H4 (cell line): ENCODE data around the gene SOX8. TPM values are rescaled to one million over a fixed set of nuclear protein-coding genes. Genes with fewer than 3 reads are reported as not detected.

Experiments
- DNase-seq: peaks from one replicate; pipeline ENCODE4 v3.0.0-alpha.2; 2015; ENCODE audit warnings: low spot score
- total RNA-seq: library from RNA; depleted of rRNA; stranded (reverse); fragments of >200 nt; shearing (Covaris generic); gene quantifications from 2 replicates; pipeline ENCODE4 v1.2.3, GENCODE V29; 2014

SOX8 gene
- total RNA-seq, 1 experiment from 2014 or later = 0.12 TPM

GRCh38 chr16:987906-988305 is 6.3 kb downstream of the SOX8 start:
- no peak for DNase-seq

DNA sequence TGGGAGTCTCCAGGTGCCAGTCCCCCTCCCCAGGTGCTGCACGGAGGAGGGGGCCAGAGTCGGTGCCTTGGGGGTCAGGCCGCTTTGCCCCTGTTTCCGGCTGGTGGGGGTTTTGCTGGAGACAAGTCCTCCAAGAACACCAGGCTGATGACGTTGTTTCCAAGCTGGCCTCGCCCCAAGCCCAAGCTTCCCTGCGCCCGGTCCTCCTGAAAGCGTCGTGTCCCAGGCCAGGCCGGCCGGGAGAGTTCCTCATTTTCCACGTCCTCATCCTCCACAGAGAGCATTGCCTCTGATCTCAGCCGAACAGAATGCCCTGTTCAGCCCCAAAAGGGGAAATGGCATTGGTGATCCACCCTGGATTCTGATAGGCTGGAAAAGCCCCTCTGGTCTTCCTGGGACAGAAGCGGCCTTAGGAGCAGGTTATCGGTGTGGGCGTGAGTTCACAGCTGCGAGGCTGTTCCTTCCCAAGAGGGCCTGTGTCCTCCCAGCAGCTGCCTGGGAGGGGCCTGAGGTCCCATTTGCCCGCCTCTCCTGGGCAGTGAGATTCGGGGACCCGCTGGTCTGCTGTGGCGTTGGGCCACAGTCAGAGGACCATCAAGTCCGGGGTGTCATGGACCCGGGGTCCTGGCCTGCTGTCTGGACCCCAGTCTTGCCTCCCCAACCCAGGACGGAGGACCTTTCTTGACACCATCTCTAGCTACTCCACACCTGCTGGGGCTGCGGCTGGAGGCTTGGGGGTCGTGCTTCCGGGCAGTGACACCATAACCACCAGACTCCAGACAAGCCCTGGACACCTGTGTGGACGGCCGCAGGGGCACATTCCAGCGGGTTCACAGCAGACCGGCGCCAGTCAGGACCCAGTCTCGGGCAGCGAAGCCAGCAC is 7.1 kb downstream of the SOX8 start:
- DNase-seq = no peak

DNA sequence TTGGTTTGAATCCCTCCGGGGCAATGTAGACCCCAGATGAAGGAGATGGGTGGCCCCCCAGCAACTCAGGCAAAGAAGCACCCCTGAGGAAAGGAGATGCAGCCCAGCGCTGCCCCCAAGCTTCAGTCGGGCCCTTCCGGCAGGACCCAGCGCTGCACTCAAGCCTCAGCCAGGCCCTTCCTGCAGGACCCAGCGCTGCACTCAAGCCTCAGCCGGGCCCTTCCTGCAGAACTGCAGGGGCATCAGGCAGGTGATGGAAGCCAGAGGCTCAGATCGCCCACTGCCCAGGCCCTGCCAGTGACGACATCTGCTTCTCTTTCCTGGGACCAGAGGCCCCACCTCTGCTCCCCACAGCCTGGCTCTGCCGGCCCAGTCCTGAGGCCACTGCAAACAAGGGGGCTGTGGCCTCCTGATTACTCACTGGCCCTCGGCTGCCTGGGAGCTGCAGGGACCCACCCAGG is 7.8 kb downstream of the SOX8 start:
- DNase-seq = no peak

DNA sequence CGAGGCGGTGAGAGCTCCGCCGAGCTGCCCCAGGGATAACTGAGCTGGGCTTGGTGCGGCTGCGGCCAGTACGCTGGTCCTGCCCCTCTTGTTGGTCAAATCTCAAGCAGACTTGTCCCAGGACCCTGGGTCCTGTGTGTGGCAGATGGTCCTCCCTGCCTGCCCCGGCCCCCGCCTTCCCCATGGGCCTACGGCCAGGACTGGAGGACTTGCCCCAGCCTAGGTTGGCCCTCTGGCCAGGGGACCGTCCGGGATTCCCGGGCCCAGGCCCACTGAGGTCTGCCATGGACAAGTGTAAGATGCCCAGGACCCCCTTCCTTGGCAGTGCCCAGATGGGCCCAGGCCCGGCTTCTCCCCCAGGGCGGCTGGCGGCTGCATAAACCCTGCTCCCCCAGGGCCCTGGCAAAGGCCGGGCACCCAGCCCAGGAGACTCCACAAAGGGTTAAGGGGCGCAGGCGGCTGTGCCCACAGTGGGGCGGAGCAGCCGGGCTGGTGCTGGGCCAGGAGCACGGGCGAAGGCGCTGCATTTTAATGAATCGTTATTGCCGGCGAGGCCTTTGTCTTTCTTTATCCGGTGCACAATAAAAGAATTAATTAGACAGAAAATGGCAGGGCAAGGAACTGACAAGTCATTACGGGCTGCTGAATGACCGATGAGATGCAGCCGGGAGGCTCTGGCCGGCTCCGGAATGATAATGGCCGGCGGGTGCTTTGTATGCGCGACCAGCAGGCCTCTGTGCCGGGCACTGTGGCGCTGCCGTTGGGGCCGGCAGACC is 9.1 kb downstream of the SOX8 start:
- DNase-seq = no peak

DNA sequence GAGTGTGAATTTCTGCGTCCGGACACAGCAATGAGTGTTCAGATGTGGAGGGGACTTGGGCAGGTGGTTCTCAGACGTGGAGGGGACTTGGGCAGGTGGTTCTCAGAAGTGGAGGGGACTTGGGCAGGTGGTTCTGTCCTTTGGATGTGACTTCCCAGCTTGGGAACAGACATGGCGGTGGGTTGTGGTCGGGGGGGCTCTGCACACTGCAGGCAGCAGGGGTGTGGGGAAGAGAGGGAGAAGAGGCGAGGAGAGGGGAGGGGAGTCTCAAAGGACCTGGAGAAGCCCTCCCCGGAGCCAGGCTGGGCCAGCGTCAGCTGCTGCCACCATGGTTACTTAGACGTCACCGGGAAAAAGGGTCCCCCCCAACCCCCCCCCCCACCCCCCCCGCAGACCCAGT is 9.8 kb downstream of the SOX8 start:
- no peak for DNase-seq

- DNase-seq = no peak
These were observed 10.2 kb downstream of the SOX8 start for GRCh38 chr16:991773-992172.

- DNase-seq = no peak
These were observed 12.2 kb downstream of the SOX8 start for GRCh38 chr16:993731-994130.

- DNase-seq = no peak
These were observed 13.5 kb downstream of the SOX8 start for GRCh38 chr16:995087-995486.

GRCh38 chr16:995783-996182 is 14.2 kb downstream of the SOX8 start:
- no peak for DNase-seq

- no peak for DNase-seq
These were observed 15.1 kb downstream of the SOX8 start for GRCh38 chr16:996681-997080.

DNA sequence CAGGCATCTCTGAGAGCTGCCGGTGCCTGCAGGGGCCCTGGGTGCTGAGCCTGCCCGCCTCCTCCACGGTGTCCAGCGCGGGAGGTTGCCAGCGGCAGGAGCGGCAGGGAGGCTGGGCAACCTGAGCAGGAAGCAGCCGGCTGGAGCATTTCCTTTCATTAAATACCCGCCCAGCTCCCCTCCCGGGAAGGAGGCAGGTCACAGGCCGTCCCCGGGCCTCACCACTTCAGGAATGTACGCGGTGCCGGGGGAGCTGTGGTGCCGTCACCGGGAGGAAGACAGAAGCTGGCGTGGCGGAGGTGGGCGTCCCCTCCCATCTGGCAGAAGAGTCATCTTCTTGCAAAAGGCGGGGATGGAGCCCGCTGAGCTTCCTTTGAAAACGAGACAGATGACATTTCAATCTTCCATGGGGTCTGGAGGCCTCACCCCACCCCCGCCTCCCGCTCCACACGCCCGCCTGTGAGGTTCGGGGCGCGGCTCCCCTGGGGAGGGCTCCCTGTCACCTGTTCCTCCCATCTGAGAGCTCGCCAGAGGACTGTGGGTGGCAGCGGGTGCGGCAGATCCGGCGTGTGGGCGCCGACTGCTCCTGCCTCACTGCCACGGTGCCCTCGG is 16.0 kb downstream of the SOX8 start:
- DNase-seq = peak; percentile 65

GRCh38 chr16:998211-998610 is 16.6 kb downstream of the SOX8 start:
- no peak for DNase-seq

GRCh38 chr16:998615-999014 is 17.0 kb downstream of the SOX8 start:
- DNase-seq = no peak

DNA sequence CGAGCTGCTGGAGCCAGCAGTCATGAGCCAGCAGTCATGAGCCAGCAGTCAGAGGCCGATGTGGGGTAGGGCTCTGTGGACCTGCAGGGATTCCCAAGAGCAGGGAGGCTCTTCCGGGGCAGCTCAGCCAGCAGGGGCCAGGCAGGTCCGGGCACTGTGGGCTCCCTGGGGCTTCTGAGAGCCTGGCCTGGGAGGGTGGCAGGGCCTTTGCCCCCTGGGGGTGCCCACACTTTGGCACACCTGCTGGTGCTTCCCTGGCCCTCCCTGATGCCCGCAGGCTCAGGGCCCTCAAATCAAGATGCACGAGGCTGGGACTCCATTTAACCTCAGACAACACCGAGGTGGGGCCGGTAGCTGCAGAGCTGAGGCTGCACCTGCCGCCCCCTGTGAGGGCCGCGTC is 18.1 kb downstream of the SOX8 start:
- DNase-seq = no peak

- no peak for DNase-seq
These were observed 19.0 kb downstream of the SOX8 start for GRCh38 chr16:1000608-1001007.

DNA sequence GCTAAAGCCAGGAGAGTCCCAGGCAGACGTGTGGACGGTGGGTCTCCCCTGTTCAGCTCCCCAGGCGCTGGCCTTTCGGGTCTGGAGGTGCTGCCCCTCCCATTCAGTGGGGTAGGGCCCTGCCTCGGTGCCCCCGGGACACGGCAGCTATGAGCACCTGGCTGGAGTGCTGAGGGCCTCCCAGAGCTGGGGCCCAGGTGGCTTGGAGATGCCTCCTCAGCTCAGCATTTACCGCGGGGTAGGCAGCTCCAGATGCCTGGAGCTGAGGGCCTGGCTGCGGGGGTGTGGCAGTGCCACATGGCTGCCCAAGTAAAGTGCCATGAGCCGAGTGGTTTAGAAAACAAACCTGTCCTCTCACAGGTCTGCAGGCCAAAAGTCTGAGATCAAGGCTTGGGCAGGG is 19.5 kb downstream of the SOX8 start:
- DNase-seq = no peak

GRCh38 chr16:1002399-1003166 is 21.0 kb downstream of the SOX8 start:
- DNase-seq = peak; percentile 91

DNA sequence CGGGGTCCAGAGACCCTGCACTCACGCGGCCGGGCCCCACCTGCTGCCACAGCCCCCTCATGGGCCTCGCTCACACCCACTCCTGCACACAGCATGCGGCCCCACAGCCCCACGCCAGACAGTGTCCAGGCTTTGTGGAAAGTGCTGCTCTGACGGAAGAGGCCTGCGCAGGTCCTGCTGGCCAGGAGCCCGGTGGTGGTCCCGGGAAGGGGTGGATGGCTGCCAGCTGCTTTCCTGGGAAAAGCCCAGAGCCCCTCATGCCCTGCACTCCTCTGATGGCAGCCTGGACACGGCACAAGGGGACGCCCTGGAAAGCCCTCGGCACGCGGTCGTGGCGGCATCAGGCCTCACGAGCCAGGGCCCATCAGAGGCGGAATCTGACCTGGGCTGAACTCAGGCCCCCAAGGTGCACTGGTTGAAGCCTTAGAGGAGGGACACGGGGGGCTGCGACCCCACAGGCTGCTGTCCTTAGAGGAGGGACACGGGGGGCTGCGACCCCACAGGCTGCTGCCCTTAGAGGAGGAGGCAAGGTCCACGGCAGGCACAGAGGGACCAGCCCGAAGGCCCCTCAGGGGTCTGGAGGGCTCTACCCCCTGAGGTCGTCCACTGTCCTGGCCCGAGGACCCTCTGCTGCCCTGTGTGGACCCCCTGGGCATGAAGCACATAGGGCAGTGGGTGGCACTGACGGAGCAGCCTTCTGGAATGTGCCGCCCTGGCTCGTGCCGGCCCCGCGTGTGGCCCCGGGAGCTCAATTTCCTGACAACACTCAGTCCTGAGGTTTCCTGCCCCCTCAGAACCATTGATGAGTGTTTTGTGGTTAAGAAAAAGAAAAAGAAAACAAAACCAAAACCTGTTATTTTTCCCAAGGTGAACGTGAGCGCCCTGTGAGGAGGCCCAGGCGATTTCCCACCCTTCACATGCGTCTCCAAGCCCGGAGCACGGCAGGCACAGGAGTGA is 22.1 kb downstream of the SOX8 start:
- peak; percentile 69 for DNase-seq

- DNase-seq = no peak
These were observed 23.7 kb downstream of the SOX8 start for GRCh38 chr16:1005286-1005685.

DNA sequence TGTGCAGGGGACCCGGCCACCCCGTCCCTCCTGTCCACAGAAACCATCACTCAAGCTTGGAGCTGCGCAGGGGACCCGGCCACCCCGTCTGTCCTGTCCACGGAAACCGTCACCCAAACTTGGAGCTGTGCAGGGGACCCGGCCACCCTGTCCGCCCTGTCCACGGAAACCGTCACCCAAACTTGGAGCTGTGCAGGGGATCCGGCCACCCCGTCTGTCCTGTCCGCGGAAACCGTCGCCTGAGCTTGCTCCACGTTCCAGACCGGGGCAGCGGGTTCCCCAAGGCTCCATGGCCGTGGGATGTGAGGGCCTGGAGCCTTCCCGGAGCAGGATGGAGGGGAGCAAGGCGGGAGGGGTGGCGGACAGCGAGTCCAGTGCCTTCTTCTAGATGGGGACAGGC is 25.2 kb downstream of the SOX8 start:
- no peak for DNase-seq
